Activated T-cell treated with anti-CD3 and anti-CD28 coated beads, Interleukin-2, amount 50 U/mL, for 48 hours (primary cell): Measurements from ENCODE around the gene LTBP4.
"Not testable (repeated sequence)": the region's sequence is repeated elsewhere in the genome, so short reads cannot be mapped to it uniquely, and the experiment has no call there.

Experiments
- DNase-seq, 2 experiments: peaks; one replicate each; pipeline ENCODE4 v3.0.0-alpha.2; 2020

LTBP4 gene

DNA sequence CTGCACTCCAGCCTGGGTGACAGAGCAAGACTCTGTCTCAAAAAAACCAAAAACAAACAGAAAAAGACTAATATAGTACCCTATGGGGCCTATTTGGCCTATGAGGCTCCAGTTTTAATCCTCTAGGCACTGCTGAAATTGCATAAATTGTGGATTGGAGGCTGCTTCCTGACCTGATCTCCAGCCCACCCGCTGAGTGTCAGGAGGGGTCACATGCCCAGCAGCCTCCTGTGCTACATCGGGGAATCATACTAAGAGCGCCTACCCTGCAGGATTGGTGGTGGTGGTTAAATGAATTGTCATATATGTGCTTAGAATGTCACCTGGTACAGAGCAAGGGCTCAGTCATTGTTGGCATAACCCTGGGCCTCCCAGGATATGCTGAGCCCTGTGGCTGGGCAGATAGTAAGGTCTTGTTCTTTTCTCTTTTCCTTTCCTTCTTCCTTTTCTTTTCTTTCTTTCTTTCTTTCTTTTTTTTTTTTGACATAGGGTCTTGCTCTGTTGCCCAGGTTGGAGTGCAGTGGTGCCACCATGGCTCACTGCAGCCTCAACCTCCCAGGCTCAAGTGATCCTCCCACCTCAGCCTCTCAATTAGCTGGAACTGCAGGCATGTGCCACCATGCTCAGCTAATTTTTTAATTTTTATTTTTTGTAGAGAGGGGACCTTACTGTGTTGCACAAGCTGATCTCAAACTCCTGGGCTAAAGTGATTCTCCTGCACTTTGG, 31.3 kb downstream of the LTBP4 start:
- no peak for DNase-seq

- no peak for DNase-seq
Measured at GRCh38 chr19:40633207-40633606, 32.0 kb downstream of the LTBP4 start.

- DNase-seq = no peak
Measured at GRCh38 chr19:40638327-40638726, 37.2 kb downstream of the LTBP4 start.

DNA sequence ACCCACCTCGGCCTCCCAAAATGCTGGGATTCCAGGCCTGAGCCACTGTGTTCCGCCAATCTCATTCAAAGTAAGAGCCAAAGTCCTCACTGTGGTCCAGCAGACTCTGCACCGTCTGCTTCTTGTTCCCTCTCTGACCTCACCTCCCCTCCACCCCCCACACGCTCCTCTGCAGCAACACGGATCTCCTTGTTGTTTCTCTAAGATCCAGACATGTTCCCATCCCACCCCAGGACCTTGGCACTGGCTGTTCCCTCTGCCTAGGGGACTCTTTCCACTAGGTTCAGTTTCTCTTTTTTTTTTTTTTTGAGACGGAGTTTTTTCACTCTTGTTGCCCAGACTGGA, 38.4 kb downstream of the LTBP4 start:
- no peak for DNase-seq

- no peak for DNase-seq
Measured at GRCh38 chr19:40640744-40641143, 39.6 kb downstream of the LTBP4 start.

DNA sequence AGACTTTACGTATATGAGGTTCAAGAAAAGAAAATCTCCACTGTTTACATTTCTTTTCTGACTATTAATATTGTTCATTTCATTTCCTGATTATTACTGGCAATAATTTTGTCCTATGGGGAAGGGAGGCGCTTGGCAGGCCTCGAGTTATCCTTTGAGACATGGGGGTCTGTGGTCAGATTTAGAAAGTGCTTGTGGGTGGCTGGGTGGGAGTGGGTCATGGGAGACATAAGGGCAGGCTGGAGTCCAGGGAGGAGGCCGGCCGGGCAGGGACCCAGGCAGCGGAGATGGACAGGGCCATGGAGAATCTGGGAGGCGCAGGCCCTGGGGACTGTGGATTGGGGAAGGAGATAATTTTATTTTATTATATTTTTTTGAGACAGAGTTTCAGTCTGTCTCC, 40.1 kb downstream of the LTBP4 start:
- DNase-seq = no peak

DNA sequence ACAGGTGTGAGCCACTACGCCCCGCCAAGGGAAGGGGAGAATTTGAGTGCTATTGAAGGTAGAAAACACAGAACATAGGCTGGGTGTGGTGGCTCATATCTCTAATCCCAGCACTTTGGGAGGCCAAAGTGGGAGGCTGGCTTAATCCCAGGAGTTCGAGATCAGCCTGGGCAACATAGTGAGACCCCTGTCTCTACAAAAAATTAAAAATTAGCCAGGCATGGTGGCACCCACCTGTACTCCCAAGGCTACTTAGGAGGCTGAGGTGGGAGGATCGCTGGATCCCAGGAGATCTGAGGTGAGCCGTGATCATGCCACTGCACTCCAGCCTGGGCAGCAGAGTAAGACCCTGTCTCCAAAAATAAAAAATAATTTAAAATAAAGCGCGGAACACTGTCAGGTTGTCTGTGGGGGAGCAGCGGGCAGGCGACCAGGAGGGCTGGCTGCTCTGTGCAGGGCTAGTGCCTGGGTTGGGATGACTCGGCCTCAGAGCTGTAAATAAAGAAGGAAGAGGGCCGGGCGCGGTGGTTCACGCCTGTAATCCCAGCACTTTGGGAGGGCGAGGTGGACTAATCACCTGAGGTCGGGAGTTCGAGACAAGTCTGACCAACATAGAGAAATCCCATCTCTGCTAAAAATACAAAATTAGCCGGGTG, 41.0 kb downstream of the LTBP4 start:
- DNase-seq = no peak

DNA sequence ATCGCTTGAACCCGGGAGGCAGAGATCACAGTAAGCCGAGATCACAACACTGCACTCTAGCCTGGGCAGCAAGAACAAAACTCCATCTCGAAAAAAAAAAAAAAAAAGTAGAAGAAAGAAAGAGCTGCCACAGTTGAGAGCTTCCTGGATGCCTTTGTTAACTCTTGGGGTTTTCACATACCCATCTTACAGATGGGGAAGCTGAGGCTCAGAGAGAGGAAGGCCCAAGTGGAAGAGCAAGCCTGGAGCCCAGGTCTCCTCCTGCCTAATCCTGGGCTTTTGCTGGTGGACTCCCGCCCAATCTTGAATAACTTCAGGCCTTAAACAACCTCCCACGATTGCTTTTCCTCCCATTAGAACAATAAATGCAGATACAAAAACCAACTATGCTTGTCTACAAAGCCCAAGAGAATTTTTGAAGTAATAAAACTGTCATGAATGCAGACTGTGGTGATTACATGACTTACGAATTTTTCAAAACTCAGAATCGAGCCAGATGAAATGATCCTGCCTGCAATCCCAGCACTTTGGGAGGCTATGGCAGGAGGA, 41.7 kb downstream of the LTBP4 start:
- no peak for DNase-seq

GRCh38 chr19:40646743-40647254, 45.6 kb downstream of the LTBP4 start:
- no peak for DNase-seq

DNA sequence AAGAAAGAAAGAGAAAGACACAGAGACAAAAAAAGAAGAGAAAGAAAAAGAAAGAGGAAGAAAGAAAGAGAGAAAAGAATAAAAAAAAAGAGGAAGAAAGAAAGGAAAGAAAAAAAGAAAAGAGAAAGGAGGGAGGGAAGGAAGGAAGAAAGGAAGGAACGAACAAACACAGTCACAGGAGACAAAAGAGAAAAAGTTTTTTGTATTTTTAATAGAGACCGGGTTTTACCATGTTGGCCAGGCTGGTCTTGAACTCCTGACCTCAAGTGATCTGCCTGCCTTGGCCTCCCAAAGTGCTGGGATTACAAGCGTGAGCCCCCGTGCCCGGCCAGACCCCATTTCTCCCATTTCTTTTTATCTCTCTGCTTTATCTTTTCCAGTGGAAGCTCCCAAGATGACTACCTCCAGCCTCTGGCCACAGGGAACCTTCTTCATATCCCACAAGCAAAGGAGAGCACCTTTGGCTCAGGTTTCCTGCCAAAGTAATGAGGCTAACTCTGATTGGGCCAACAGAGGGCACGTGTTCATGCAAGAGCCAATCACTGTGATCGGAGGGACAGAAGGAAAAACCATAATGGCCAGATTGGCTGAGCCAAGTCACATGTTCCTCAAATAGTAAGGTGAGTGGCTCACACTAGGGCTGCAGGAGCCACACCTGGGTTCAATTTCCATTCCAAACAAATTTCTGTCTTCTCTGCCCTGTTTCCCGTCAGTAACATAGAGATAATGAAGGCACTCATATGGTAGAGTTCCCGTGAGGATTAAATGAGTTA, 48.9 kb downstream of the LTBP4 start:
- DNase-seq = not testable (repeated sequence)

- no peak for DNase-seq
Measured at GRCh38 chr19:40650749-40651305, 49.7 kb downstream of the LTBP4 start.

GRCh38 chr19:40652303-40652702, 51.1 kb downstream of the LTBP4 start:
- DNase-seq = not testable (repeated sequence)

DNA sequence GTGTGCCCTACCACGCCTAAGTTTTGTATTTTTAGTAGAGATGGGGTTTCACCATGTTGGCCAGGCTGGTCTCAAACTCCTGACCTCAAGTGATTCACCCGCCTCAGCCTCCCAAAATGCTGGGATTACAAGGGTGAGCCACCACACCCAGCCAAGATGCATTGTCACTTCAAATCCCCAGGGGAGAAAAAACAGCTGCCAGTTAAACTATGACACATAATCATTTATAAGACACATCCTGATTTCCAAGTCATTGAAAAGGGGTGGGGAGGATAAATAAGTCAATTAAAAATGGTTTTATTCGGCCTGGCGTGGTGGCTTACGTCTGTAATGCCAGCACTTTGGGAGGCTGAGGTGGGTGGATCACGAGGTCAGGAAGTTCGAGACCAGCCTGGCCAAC, 54.5 kb downstream of the LTBP4 start:
- DNase-seq = not testable (repeated sequence)

DNA sequence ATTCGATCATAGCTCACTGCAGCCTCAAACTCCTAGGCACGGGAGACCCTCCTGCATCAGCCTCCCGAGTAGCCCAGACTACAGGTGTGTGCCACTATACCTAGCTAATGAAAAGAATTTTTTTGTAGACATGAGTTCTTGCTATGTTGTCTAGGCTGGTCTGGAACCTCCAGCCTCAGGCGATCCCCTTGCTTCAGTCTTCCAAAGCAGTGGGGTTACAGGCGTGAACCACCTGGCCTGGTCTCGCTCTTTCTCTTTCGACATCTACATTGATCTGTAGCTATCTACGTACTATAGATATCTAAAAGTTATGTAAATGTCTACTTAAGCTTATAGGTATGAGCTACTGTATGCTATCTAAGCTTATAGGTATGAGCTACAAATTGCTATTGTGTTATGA, 56.9 kb downstream of the LTBP4 start:
- DNase-seq = no peak

DNA sequence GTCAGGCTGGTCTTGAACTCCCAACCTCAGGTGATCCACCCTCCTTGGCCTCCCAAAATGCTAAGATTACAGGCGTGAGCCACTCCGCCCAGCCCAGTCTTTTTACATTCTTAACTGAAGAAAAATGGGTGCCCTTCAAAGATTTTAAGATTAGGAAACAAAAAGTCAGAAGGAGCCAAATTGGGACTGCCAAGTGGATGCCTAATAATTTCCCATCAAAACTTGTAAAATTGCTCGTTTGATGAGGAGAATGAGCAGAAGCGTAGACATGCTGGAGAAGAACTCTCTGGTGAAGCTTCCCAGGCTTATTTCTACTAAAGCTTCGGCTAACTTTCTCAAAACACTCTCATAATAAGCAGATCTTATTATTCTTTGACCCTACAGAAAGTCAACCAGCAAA, 57.9 kb downstream of the LTBP4 start:
- no peak for DNase-seq

DNA sequence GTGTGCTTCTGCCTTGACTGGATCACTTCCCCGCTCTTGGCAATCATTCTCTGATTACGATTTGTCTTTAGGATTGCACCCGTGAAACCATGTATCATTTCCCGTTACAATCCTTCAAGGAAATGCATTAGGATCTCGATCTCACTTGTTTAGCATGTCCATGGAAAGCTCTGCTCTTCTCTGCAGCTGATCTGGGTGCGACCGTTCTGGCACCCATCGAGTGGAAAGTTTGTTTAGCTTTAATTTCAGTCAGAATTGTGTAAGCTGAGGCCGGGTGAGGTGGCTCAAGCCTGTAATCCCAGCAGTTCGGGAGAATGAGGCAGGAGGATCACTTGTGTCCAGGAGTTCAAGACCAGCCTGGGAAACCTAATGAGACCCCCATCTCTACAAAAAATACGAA, 58.4 kb downstream of the LTBP4 start:
- DNase-seq = no peak

GRCh38 chr19:40661616-40662015, 60.4 kb downstream of the LTBP4 start:
- no peak for DNase-seq

- peak; percentile 94 to 95 for DNase-seq
Measured at GRCh38 chr19:40662925-40663694, 61.9 kb downstream of the LTBP4 start.

DNA sequence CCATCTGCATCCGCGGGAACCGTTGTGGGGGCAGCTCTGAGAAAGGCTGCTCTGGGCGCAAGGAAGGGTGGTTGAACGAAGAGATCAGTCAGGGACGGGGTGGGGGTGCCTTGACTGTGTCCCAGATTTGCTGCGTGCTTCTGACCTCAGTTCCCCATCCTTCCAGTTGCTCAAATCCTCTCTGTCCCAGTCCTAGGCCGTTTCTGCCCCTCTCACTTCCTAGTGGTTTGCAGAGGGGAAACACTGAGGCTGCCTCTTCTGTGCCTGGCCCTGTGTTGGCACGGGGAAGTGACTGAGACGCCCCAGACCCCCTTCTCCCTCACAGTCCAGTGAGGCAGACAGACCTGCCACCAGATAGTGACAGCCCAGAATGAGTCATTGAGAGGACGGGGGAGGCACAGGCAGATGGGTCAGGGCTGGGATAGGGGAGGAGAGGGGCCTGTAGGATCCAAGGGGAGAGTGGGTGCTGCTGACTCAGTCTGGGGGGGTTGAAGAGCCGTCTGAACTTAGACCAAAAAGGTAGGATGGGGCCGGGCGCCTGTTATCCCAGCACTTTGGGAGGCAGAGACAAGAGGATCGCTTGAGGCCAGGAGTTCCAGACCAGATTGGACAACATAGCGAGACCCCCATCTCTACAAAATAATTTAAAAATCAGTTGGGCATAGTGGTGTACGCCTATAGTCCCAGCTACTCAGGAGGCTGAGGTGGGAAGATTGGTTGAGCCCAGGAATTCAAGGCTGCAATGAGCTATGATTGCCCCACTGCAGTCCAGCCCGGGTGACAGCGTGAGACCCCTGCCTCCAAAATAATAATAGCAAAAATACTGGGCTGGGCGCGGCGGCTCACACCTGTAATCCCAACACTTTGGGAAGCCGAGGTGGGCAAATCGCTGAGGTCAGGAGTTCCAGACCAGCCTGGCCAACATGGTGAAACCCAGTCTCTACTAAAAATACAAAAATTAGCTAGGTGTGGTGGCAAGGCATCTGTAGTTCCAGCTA, 62.8 kb downstream of the LTBP4 start:
- peak; percentile 44 to 47 for DNase-seq

DNA sequence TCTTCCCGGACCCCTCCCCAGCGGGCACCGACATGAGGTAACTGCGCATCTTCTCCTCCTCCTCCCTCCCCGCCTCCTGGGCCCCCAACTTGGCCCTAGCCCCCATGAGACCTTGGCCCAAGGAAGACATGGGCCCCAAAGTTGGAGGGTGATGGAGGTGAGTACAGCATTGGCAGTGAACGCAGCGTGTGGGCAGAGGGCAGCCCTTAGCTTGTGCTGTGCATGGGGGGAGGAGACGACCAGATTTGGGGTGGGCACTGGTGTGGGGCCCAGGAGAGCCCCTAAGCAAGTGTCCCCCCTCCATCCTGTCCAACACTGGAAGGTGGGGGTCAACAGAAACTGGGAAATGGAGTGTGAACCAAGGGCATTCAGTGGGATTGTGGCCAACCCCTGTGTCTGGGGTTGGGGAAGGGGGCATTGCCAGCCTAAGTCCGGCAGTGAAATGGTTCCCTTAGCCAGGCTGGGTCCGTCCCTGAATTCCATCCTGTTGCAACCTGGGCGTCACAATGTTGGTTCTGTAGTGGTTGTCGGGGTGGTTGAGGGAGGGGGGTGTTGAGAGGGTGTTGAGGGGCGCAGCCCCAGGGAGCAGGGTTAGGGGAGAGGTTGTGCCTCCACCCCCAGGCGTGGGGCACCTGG, 65.8 kb downstream of the LTBP4 start:
- no peak for DNase-seq

DNA sequence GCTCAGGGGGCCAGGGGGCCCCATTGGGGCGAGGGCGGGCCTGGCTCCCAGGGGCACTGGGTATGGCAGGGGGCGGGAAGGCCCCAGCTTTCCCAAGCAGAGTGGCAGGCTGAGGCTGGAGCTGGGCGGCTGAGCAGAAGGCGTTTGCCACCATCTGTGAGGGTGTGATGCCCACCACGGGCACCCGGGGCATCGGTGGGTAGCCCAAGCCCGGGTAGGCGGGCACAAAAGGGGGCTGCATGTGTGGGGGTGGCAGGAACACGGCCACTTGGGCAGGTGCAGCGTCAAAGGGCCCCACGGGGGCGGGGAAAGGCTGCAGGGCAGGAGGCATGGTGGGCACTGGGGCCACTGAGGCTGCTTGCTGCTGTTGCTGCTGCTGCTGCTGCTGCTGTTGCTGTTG, 66.4 kb downstream of the LTBP4 start:
- no peak for DNase-seq
